ENCODE data around the gene CCR3.

GRCh38 chr3:46194868-46195553 is 47.2 kb upstream of the CCR3 start:
- TF ChIP-seq, protein P1, sequence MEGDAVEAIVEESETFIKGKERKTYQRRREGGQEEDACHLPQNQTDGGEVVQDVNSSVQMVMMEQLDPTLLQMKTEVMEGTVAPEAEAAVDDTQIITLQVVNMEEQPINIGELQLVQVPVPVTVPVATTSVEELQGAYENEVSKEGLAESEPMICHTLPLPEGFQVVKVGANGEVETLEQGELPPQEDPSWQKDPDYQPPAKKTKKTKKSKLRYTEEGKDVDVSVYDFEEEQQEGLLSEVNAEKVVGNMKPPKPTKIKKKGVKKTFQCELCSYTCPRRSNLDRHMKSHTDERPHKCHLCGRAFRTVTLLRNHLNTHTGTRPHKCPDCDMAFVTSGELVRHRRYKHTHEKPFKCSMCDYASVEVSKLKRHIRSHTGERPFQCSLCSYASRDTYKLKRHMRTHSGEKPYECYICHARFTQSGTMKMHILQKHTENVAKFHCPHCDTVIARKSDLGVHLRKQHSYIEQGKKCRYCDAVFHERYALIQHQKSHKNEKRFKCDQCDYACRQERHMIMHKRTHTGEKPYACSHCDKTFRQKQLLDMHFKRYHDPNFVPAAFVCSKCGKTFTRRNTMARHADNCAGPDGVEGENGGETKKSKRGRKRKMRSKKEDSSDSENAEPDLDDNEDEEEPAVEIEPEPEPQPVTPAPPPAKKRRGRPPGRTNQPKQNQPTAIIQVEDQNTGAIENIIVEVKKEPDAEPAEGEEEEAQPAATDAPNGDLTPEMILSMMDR (IDR thresholded peaks at IDR 0.05 in 8 of 11, conservative IDR thresholded peaks at IDR 0.05 in 3 of 11), result no peak
- no peak for TF ChIP-seq POLR2A (IDR thresholded peaks at IDR 0.05)

All from spleen (tissue), 7 donors.